ENCODE data around the gene OAS1.

- no peak for TF ChIP-seq CTCF (IDR thresholded peaks at IDR 0.05)
- no peak for TF ChIP-seq POLR2A (IDR thresholded peaks at IDR 0.05)
Observed at GRCh38 chr12:112967858-112968257, 61.1 kb downstream of the OAS1 start.

Data from esophagus squamous epithelium (tissue), 4 donors.